ENCODE results near the gene CCDC74B.

CCDC74B gene

DNA sequence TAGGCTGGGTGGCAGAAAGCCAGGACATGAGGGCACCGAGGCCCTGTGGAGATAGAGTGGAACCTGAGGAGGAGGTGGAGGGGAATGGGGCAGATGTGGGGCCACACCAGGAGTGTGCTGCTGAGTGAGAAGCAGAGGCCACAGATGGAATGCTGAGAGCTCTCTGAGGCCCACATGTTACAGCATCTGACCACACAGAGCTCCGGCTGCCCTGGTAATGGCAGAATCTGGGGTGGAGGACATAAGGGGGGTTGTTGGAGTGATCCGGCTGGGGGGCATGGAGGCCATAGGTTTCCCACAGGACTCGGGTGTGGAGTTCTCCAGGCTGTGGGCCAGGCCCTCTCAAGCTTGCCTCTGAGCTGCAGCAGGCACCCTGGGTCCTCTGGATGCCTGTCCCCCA is 41.0 kb upstream of the CCDC74B start:
- Histone ChIP-seq H3K27ac (ENCODE audit: extremely low read depth, low read depth, low read length) (no peak overlapping the region), H3K4me1 (ENCODE audit: control insufficient read depth, insufficient read depth, low read length) (0 out of 2 replicates have a peak, but pooled peaks cover 5% of the 10 kb centered on the region), H3K9me3 (ENCODE audit: control insufficient read depth, insufficient read depth, low read depth, low read length) (no peaks in the 10 kb centered on the region), H3K4me3 (ENCODE audit: low read depth, low read length) (no peak overlapping the region), H3K36me3 (ENCODE audit: control insufficient read depth in 2 of 2, insufficient read depth in 1 of 2, low read length in 2 of 2) (peaks cover 0 to 34% of the 10 kb centered on the region in 2 experiments; a peak in 2 of 3 replicates)
- CTCF ChIA-PET: no interaction called here
- POLR2A ChIA-PET: no interaction called here
- TF ChIP-seq SALL2 (tag by site-specific recombination; IDR thresholded peaks at IDR 0.05; ENCODE audit: borderline replicate concordance) (no peak), ZBTB20 (tag by site-specific recombination; IDR thresholded peaks at IDR 0.05) (no peak), ZNF112 (tag by site-specific recombination; IDR thresholded peaks at IDR 0.05) (no peak), ZNF664 (tag by site-specific recombination; IDR thresholded peaks at IDR 0.05) (no peak), ZBTB1 (tag by site-specific recombination; IDR thresholded peaks at IDR 0.05) (no peak), ZNF76 (tag by site-specific recombination; IDR thresholded peaks at IDR 0.05; ENCODE audit: borderline replicate concordance, low read depth) (no peak), ZBTB17 (tag by site-specific recombination; IDR thresholded peaks at IDR 0.05) (no peak)

DNA sequence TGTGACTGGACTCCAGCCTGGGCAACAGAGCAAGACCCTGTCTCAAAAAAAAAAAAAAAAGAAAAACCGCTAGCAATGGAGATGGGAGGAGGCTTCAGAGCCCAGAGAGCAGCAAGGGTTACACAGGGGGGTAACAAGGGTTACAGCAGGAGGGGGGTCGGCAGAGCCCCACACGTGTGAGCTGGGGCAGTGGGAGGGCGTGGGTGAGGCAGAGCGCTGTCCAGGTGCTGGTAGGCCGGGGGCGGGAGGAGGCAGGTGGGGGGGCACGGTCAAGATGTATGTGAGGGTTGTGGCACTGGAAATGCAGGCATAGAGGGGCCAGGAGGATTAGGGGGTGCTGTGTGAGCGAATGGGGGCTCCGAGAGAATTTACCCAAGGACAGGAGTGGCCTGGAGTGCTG is 40.5 kb upstream of the CCDC74B start:
- no peak overlapping the region for H3K4me3 ChIP-seq (ENCODE audit: low read depth, low read length)
- peaks cover 0 to 34% of the 10 kb centered on the region in 2 experiments; a peak in 2 of 3 replicates for H3K36me3 ChIP-seq (ENCODE audit: control insufficient read depth in 2 of 2, insufficient read depth in 1 of 2, low read length in 2 of 2)
- TF ChIP-seq ZFHX2 (tag by site-specific recombination; conservative IDR thresholded peaks at IDR 0.05) (0 out of 2 replicates have a peak, but pooled peaks have one; percentile 22), ZFP3 (tag by site-specific recombination; IDR thresholded peaks at IDR 0.05; ENCODE audit: low read depth) (no peak)
- TF ChIP-seq, protein P1, sequence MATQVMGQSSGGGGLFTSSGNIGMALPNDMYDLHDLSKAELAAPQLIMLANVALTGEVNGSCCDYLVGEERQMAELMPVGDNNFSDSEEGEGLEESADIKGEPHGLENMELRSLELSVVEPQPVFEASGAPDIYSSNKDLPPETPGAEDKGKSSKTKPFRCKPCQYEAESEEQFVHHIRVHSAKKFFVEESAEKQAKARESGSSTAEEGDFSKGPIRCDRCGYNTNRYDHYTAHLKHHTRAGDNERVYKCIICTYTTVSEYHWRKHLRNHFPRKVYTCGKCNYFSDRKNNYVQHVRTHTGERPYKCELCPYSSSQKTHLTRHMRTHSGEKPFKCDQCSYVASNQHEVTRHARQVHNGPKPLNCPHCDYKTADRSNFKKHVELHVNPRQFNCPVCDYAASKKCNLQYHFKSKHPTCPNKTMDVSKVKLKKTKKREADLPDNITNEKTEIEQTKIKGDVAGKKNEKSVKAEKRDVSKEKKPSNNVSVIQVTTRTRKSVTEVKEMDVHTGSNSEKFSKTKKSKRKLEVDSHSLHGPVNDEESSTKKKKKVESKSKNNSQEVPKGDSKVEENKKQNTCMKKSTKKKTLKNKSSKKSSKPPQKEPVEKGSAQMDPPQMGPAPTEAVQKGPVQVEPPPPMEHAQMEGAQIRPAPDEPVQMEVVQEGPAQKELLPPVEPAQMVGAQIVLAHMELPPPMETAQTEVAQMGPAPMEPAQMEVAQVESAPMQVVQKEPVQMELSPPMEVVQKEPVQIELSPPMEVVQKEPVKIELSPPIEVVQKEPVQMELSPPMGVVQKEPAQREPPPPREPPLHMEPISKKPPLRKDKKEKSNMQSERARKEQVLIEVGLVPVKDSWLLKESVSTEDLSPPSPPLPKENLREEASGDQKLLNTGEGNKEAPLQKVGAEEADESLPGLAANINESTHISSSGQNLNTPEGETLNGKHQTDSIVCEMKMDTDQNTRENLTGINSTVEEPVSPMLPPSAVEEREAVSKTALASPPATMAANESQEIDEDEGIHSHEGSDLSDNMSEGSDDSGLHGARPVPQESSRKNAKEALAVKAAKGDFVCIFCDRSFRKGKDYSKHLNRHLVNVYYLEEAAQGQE (tag by site-specific recombination; IDR thresholded peaks at IDR 0.05): peak; percentile 39; the same call in 1 of the 2 replicates
- H3K27ac ChIP-seq (ENCODE audit: extremely low read depth, low read depth, low read length): no peak overlapping the region
- H3K9me3 ChIP-seq (ENCODE audit: control insufficient read depth, insufficient read depth, low read depth, low read length): no peaks in the 10 kb centered on the region
- H3K4me1 ChIP-seq (ENCODE audit: control insufficient read depth, insufficient read depth, low read length): 0 out of 2 replicates have a peak, but pooled peaks cover 5% of the 10 kb centered on the region
- ChIA-PET POLR2A (interaction anchor here (0.7 kb wide), 3 partner anchors 30 to 151 kb away, joined by 3 to 5 read pairs (median 5); no protein-coding TSS in a partner anchor), CTCF (interaction anchor here (0.7 kb wide), 1 partner anchor 162 kb away, joined by 3 read pairs; no protein-coding TSS in a partner anchor)

DNA sequence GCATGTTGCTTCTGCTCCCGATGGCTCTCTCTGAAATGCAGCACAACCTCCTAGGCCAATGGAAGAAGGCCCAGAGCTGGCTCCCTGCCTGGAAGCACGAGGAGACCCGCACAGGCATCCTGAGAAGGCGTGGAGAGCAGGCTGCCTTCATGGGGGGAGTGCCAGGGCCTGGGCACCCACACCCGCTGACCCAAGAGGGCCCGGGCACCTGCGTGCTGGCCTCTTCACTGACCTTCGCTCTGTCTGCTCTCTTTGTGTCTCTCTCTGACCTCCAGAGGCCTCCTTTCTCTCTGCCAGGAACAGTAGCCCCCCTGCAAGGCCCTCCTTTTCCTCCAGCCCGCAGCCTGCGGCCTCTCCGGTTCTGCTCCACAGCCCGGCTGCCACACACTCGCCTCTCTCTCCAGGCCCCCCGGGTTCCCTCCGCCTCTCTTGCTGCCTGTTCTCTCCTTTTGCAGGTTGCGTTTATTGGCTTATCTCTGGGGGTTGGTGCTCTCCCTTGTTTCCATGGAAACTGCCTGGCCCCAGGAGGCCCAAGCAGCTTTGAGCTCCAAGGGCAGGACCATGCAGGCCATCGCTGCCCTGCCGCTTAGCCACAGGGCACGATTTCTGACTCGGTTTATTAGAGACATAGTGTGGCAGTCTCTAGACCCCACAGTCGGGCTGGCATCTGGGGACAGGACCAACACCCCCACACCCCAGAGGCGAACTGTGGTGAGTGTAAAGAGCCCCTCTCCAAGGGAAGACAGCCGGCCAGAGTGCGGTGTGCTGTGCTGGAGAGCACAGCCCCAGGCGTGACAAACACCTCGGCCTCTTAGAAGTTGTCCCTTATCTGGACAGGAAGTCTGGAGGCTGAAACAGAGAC is 38.8 kb upstream of the CCDC74B start:
- TF ChIP-seq, protein P2, sequence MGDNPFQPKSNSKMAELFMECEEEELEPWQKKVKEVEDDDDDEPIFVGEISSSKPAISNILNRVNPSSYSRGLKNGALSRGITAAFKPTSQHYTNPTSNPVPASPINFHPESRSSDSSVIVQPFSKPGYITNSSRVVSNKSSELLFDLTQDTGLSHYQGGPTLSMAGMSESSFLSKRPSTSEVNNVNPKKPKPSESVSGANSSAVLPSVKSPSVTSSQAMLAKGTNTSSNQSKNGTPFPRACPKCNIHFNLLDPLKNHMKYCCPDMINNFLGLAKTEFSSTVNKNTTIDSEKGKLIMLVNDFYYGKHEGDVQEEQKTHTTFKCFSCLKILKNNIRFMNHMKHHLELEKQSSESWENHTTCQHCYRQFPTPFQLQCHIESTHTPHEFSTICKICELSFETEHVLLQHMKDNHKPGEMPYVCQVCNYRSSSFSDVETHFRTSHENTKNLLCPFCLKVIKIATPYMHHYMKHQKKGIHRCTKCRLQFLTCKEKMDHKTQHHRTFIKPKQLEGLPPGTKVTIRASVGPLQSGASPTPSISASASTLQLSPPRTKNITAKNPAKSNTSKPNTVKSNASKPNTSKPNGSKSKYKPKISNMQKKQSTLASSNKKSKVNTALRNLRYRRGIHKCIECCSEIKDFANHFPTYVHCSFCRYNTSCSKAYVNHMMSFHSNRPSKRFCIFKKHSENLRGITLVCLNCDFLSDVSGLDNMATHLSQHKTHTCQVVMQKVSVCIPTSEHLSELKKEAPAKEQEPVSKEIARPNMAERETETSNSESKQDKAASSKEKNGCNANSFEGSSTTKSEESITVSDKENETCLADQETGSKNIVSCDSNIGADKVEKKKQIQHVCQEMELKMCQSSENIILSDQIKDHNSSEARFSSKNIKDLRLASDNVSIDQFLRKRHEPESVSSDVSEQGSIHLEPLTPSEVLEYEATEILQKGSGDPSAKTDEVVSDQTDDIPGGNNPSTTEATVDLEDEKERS (tag by site-specific recombination; IDR thresholded peaks at IDR 0.05): no peak
- TF ChIP-seq ZNF791 (tag by site-specific recombination; IDR thresholded peaks at IDR 0.05) (no peak), GLIS1 (tag by site-specific recombination; IDR thresholded peaks at IDR 0.05) (0 out of 2 replicates have a peak, but pooled peaks have one; percentile 8), KLF16 (tag by site-specific recombination; IDR thresholded peaks at IDR 0.05) (no peak)
- ChIA-PET CTCF (no interaction called here), POLR2A (no interaction called here)
- Histone ChIP-seq H3K4me3 (ENCODE audit: low read depth, low read length) (no peak overlapping the region), H3K36me3 (ENCODE audit: control insufficient read depth in 2 of 2, insufficient read depth in 1 of 2, low read length in 2 of 2) (peaks cover 6 to 40% of the 10 kb centered on the region in 2 experiments; a peak in 2 of 3 replicates), H3K27ac (ENCODE audit: extremely low read depth, low read depth, low read length) (peak overlapping the region; percentile 79; the same call in 1 of the 2 replicates), H3K4me1 (ENCODE audit: control insufficient read depth, insufficient read depth, low read length) (0 out of 2 replicates have a peak, but pooled peaks cover 5% of the 10 kb centered on the region), H3K9me3 (ENCODE audit: control insufficient read depth, insufficient read depth, low read depth, low read length) (no peaks in the 10 kb centered on the region)

Measured in HEK293 (cell line).